GM12892 (cell line): Measurements from ENCODE around the gene PTCSC3.

Source experiments
- POLR2A ChIP-seq: IDR thresholded peaks from 2 replicates; pipeline ENCODE4 v1.6.1; 2011; ENCODE audit warnings: low read depth, low read length, control low read depth
- POLR2AphosphoS5 ChIP-seq: IDR thresholded peaks from 2 replicates; pipeline ENCODE4 v1.6.1; 2011; ENCODE audit warnings: low read depth, low read length, control low read depth

- TF ChIP-seq POLR2A (no peak), POLR2AphosphoS5 (no peak)
Observed at GRCh38 chr14:36174767-36175424, 1.6 kb downstream of the PTCSC3 start.
